HEK293 (cell line): ENCODE results near the gene VAPA.

Experiments used
- CTCF ChIA-PET: fragments of 350-600 bp; formaldehyde crosslinking; extraction: SDS; loops from one replicate; lab custom pipeline; 2021; ENCODE audit warnings: antibody characterized with exemption; lab: Yijun Ruan, JAX
- POLR2A ChIA-PET: fragments of 300-600 bp; formaldehyde crosslinking; extraction: SDS; loops from one replicate; lab custom pipeline; 2020; ENCODE audit warnings: antibody characterized with exemption, inconsistent platforms; lab: Yijun Ruan, JAX
- H3K27ac ChIP-seq: fragments of 200-500 bp; sonication (Bioruptor generic); 2 replicates; pipeline ENCODE4 v1.5.1; 2014; ENCODE audit warnings: low read depth, low read length, control low read depth, inconsistent platforms; ENCODE audit errors: extremely low read depth
- H3K36me3 ChIP-seq, 2 experiments: fragments of 200-500 bp in 1 of 2; sonication (Bioruptor generic) in 1 of 2; 1 replicate in 1 of 2; 2 replicates in 1 of 2; pipeline ENCODE4 v1.5.1; 2014 to 2017; ENCODE audit warnings: inconsistent platforms in 2 of 2, low read length in 2 of 2; ENCODE audit not compliant: control insufficient read depth in 2 of 2, insufficient read depth in 1 of 2
- H3K4me1 ChIP-seq: fragments of 200-500 bp; sonication (Bioruptor generic); 2 replicates; pipeline ENCODE4 v1.5.1; 2014; ENCODE audit warnings: mild to moderate bottlenecking, low read length, inconsistent platforms; ENCODE audit not compliant: control insufficient read depth, insufficient read depth
- H3K4me3 ChIP-seq: 2 replicates; pipeline ENCODE4 v1.5.1; 2011; ENCODE audit warnings: low read depth, mild to moderate bottlenecking, control low read depth, low read length, moderate library complexity
- H3K9me3 ChIP-seq: fragments of 200-500 bp; sonication (Bioruptor generic); 2 replicates; pipeline ENCODE4 v1.5.1; 2014; ENCODE audit warnings: low read depth, low read length, inconsistent platforms; ENCODE audit not compliant: control insufficient read depth, insufficient read depth
- ATF2 ChIP-seq: fragments of 450-650 bp; formaldehyde crosslinking; IDR thresholded peaks from 2 replicates; pipeline ENCODE4 v1.5.1; 2016; ENCODE audit warnings: missing biosample characterization, missing genetic modification characterization, low read depth
- GLIS1 ChIP-seq: fragments of 450-650 bp; formaldehyde crosslinking; IDR thresholded peaks from 2 replicates; pipeline ENCODE4 v1.5.1; 2016; ENCODE audit warnings: missing biosample characterization, missing genetic modification characterization
- OVOL3 ChIP-seq: fragments of 450-650 bp; formaldehyde crosslinking; IDR thresholded peaks from 2 replicates; pipeline ENCODE4 v1.5.1; 2016; ENCODE audit warnings: missing biosample characterization, missing genetic modification characterization
- SP2 ChIP-seq: fragments of 450-650 bp; formaldehyde crosslinking; IDR thresholded peaks from 2 replicates; pipeline ENCODE4 v1.5.1; 2016; ENCODE audit warnings: missing biosample characterization, missing genetic modification characterization
- SP3 ChIP-seq: fragments of 450-650 bp; formaldehyde crosslinking; IDR thresholded peaks from 2 replicates; pipeline ENCODE4 v1.5.1; 2016; ENCODE audit warnings: missing biosample characterization, missing genetic modification characterization
- TRIM28 ChIP-seq: IDR thresholded peaks from 2 replicates; pipeline ENCODE4 v1.6.1; 2011; ENCODE audit warnings: low read length, control low read depth, borderline replicate concordance
- ZFP69B ChIP-seq: fragments of 450-650 bp; formaldehyde crosslinking; IDR thresholded peaks from 2 replicates; pipeline ENCODE4 v1.5.1; 2016; ENCODE audit warnings: missing biosample characterization, missing genetic modification characterization
- ZNF133 ChIP-seq: fragments of 450-650 bp; formaldehyde crosslinking; IDR thresholded peaks from 2 replicates; pipeline ENCODE4 v1.5.1; 2016; ENCODE audit warnings: missing biosample characterization, missing genetic modification characterization
- ZNF16 ChIP-seq: fragments of 450-650 bp; formaldehyde crosslinking; IDR thresholded peaks from 2 replicates; pipeline ENCODE4 v1.5.1; 2016; ENCODE audit warnings: low read depth, missing biosample characterization, missing genetic modification characterization
- ZNF239 ChIP-seq: fragments of 450-650 bp; formaldehyde crosslinking; IDR thresholded peaks from 2 replicates; pipeline ENCODE4 v1.5.1; 2016; ENCODE audit warnings: missing biosample characterization, missing genetic modification characterization
- ZNF341 ChIP-seq: fragments of 450-650 bp; formaldehyde crosslinking; IDR thresholded peaks from 2 replicates; pipeline ENCODE4; 2016; ENCODE audit warnings: low read depth, missing biosample characterization, missing genetic modification characterization
- ZNF391 ChIP-seq: fragments of 450-650 bp; formaldehyde crosslinking; IDR thresholded peaks from 2 replicates; pipeline ENCODE4 v1.5.1; 2016; ENCODE audit warnings: low read depth, missing biosample characterization, missing genetic modification characterization, borderline replicate concordance
- ZNF510 ChIP-seq: fragments of 450-650 bp; formaldehyde crosslinking; IDR thresholded peaks from 2 replicates; pipeline ENCODE4 v1.5.1; 2018; ENCODE audit warnings: mild to moderate bottlenecking, missing genetic modification characterization, missing biosample characterization; ENCODE audit not compliant: insufficient replicate concordance
- ZNF530 ChIP-seq: fragments of 450-650 bp; formaldehyde crosslinking; IDR thresholded peaks from 2 replicates; pipeline ENCODE4 v1.5.1; 2016; ENCODE audit warnings: low read depth, missing biosample characterization, missing genetic modification characterization
- ZNF707 ChIP-seq: fragments of 450-650 bp; formaldehyde crosslinking; IDR thresholded peaks from 2 replicates; pipeline ENCODE4 v1.5.1; 2016; ENCODE audit warnings: missing biosample characterization, missing genetic modification characterization
- TF ChIP-seq, protein P1 (sequence below): fragments of 450-650 bp; formaldehyde crosslinking; IDR thresholded peaks from 2 replicates; pipeline ENCODE4 v1.5.1; 2016; ENCODE audit warnings: missing biosample characterization, missing genetic modification characterization
- TF ChIP-seq, protein P2 (sequence below): fragments of 450-650 bp; formaldehyde crosslinking; IDR thresholded peaks from 2 replicates; pipeline ENCODE4 v1.5.1; 2016; ENCODE audit warnings: missing biosample characterization, missing genetic modification characterization
- TF ChIP-seq, protein P3 (sequence below): fragments of 450-650 bp; formaldehyde crosslinking; IDR thresholded peaks from 2 replicates; pipeline ENCODE4; 2016; ENCODE audit warnings: missing biosample characterization, missing genetic modification characterization
- TF ChIP-seq, protein P4 (sequence below): fragments of 450-650 bp; formaldehyde crosslinking; IDR thresholded peaks from 2 replicates; pipeline ENCODE4 v1.5.1; 2016; ENCODE audit warnings: missing biosample characterization, missing genetic modification characterization

The VAPA gene

GRCh38 chr18:9961041-9961440 lies 47.2 kb downstream of the VAPA start (continued):
- TF ChIP-seq ATF2 (tag by site-specific recombination) (no peak), SP3 (tag by site-specific recombination) (no peak), ZNF510 (tag by site-specific recombination) (no peak), ZNF16 (tag by site-specific recombination) (no peak), ZFP69B (no peak), ZNF530 (no peak), SP2 (tag by site-specific recombination) (no peak)
- TF ChIP-seq, protein P1, sequence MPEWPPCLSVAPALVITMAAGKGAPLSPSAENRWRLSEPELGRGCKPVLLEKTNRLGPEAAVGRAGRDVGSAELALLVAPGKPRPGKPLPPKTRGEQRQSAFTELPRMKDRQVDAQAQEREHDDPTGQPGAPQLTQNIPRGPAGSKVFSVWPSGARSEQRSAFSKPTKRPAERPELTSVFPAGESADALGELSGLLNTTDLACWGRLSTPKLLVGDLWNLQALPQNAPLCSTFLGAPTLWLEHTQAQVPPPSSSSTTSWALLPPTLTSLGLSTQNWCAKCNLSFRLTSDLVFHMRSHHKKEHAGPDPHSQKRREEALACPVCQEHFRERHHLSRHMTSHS (tag by site-specific recombination): no peak
- TF ChIP-seq, all 188 proteins: peak for 0

GRCh38 chr18:9965711-9966624 lies 52.2 kb downstream of the VAPA start:
- Histone ChIP-seq H3K27ac (no peak overlapping the region), H3K9me3 (no peaks in the 10 kb centered on the region), H3K4me3 (no peak overlapping the region), H3K4me1 (peaks cover 4% of the 10 kb centered on the region; the same call in 1 of the 2 replicates), H3K36me3 (no peaks in the 10 kb centered on the region)
- ChIA-PET CTCF (interaction anchor here (0.6 to 1.6 kb wide), 5 partner anchors 303 to 585 kb away, joined by 3 to 6 read pairs (median 3); no protein-coding TSS in a partner anchor), POLR2A (interaction anchor here (0.6 kb wide), 1 partner anchor 631 kb away, joined by 3 read pairs; the partner anchor contains the start of gene TWSG1)
- TF ChIP-seq ZNF341 (tag by site-specific recombination) (peak; percentile 77), TRIM28 (no peak)
- TF ChIP-seq, protein P2, sequence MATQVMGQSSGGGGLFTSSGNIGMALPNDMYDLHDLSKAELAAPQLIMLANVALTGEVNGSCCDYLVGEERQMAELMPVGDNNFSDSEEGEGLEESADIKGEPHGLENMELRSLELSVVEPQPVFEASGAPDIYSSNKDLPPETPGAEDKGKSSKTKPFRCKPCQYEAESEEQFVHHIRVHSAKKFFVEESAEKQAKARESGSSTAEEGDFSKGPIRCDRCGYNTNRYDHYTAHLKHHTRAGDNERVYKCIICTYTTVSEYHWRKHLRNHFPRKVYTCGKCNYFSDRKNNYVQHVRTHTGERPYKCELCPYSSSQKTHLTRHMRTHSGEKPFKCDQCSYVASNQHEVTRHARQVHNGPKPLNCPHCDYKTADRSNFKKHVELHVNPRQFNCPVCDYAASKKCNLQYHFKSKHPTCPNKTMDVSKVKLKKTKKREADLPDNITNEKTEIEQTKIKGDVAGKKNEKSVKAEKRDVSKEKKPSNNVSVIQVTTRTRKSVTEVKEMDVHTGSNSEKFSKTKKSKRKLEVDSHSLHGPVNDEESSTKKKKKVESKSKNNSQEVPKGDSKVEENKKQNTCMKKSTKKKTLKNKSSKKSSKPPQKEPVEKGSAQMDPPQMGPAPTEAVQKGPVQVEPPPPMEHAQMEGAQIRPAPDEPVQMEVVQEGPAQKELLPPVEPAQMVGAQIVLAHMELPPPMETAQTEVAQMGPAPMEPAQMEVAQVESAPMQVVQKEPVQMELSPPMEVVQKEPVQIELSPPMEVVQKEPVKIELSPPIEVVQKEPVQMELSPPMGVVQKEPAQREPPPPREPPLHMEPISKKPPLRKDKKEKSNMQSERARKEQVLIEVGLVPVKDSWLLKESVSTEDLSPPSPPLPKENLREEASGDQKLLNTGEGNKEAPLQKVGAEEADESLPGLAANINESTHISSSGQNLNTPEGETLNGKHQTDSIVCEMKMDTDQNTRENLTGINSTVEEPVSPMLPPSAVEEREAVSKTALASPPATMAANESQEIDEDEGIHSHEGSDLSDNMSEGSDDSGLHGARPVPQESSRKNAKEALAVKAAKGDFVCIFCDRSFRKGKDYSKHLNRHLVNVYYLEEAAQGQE: no peak

DNA sequence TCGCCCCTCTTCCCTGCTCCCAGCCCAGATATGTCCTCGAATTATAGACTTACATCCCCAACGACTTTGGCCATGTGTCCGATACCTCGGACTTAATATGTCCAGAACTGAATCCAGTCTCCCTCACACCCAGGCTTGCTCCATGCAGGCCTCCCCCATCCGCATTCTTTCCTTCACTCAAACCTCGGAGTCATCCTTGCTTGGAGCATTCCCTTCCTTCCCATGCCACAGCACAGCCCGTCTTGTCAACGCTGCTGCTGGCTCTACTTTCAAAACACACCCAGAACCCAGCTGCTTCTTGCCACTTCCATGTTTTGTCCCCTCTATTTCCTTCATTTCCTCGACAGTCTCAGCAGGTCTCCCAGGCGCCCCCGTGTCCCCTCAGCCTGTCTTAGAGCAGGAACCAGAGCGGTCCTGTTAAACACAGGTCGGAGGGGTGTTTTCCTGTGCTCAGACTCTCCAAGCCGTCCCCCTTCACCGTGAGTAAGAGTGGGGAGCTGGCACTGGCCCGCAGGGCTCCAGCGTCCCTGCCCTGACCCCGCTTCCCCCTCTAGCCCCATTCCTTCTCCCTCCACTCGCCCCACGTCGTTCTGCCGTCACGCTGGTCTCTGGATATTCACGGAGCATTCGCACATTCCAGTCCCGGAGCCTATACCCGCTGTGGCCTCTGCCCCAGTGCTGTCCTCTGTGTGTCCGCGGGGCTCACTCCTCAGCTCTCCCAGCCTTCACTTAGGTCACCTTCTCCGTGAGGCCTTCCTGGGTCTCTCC lies 54.4 kb downstream of the VAPA start:
- Histone ChIP-seq H3K4me3 (no peak overlapping the region), H3K9me3 (no peaks in the 10 kb centered on the region), H3K27ac (no peak overlapping the region), H3K4me1 (peaks cover 4% of the 10 kb centered on the region; the same call in 1 of the 2 replicates), H3K36me3 (no peaks in the 10 kb centered on the region)
- ChIA-PET CTCF (no interaction called here), POLR2A (no interaction called here)
- TF ChIP-seq, protein P3, sequence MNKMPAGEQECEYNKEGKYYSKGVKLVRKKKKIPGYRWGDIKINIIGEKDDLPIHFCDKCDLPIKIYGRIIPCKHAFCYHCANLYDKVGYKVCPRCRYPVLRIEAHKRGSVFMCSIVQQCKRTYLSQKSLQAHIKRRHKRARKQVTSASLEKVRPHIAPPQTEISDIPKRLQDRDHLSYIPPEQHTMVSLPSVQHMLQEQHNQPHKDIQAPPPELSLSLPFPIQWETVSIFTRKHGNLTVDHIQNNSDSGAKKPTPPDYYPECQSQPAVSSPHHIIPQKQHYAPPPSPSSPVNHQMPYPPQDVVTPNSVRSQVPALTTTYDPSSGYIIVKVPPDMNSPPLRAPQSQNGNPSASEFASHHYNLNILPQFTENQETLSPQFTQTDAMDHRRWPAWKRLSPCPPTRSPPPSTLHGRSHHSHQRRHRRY (tag by site-specific recombination): no peak
- TF ChIP-seq OVOL3 (tag by site-specific recombination): no peak
- TF ChIP-seq ZNF707 (tag by site-specific recombination): no peak
- TF ChIP-seq ZNF133: no peak
- no peak for TF ChIP-seq ZNF239 (tag by site-specific recombination)
- no peak for TF ChIP-seq ZNF391 (tag by site-specific recombination)
- TF ChIP-seq GLIS1 (tag by site-specific recombination): no peak
- TF ChIP-seq, protein P4, sequence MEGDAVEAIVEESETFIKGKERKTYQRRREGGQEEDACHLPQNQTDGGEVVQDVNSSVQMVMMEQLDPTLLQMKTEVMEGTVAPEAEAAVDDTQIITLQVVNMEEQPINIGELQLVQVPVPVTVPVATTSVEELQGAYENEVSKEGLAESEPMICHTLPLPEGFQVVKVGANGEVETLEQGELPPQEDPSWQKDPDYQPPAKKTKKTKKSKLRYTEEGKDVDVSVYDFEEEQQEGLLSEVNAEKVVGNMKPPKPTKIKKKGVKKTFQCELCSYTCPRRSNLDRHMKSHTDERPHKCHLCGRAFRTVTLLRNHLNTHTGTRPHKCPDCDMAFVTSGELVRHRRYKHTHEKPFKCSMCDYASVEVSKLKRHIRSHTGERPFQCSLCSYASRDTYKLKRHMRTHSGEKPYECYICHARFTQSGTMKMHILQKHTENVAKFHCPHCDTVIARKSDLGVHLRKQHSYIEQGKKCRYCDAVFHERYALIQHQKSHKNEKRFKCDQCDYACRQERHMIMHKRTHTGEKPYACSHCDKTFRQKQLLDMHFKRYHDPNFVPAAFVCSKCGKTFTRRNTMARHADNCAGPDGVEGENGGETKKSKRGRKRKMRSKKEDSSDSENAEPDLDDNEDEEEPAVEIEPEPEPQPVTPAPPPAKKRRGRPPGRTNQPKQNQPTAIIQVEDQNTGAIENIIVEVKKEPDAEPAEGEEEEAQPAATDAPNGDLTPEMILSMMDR: no peak
